Endothelial cell of umbilical vein (primary cell): ENCODE results near the gene RNF111. TPM values are rescaled to one million over a fixed set of nuclear protein-coding genes. Genes with fewer than 3 reads are reported as not detected.

Experiments used
- BruUV-seq: library from RNA; stranded (reverse); fragments of 400-500 nt; replicated peaks from 2 replicates; lab custom pipeline; 2021; lab: Mats Ljungman, UMichigan
- CTCF ChIA-PET: fragments of 300-600, 350-600 bp; sonication (Branson Sonifier 250); formaldehyde crosslinking; loops from one replicate; lab custom pipeline; 2021; ENCODE audit warnings: antibody characterized with exemption, inconsistent platforms; lab: Charles Lee
- POLR2A ChIA-PET: fragments of 300-600, 350-600 bp; sonication (Branson Sonifier 250); formaldehyde crosslinking; loops from one replicate; lab custom pipeline; 2021; ENCODE audit warnings: antibody characterized with exemption, inconsistent platforms; lab: Charles Lee
- DNase-seq: peaks from one replicate; pipeline ENCODE4 v3.0.0-alpha.2; 2011; ENCODE audit warnings: low read depth, low spot score
- FAIRE-seq: peaks from 2 replicates; lab custom pipeline; 2011; peaks lifted over from hg19 to GRCh38; lab: Jason Lieb, UNC
- H2AFZ ChIP-seq: 2 replicates; pipeline ENCODE4 v1.6.0; 2012; ENCODE audit warnings: low read depth, low read length, control low read depth, inconsistent platforms
- H3K27ac ChIP-seq: 2 replicates; pipeline ENCODE4 v1.5.1; 2011; ENCODE audit warnings: low read depth, mild to moderate bottlenecking, control low read depth, low read length, moderate library complexity; ENCODE audit not compliant: insufficient read depth
- H3K27me3 ChIP-seq, 2 experiments: 2 replicates each; pipeline versions ENCODE4 v1.6.0 to v1.6.1; 2011; ENCODE audit warnings: low read length in 2 of 2, mixed read lengths in 1 of 2; ENCODE audit not compliant: control insufficient read depth in 2 of 2, insufficient read depth in 2 of 2
- H3K36me3 ChIP-seq, 2 experiments: 2 replicates in 1 of 2; 3 replicates in 1 of 2; pipeline ENCODE4 v1.5.1; 2011; ENCODE audit warnings: low read length in 2 of 2, mild to moderate bottlenecking in 1 of 2, moderate library complexity in 1 of 2; ENCODE audit not compliant: control insufficient read depth in 2 of 2, insufficient read depth in 2 of 2; ENCODE audit errors: extremely low read depth in 1 of 2
- H3K4me1 ChIP-seq: 3 replicates; pipeline ENCODE4 v1.5.1; 2011; ENCODE audit warnings: mild to moderate bottlenecking, low read length; ENCODE audit not compliant: control insufficient read depth, insufficient read depth; ENCODE audit errors: extremely low read depth
- H3K4me2 ChIP-seq: 2 replicates; pipeline ENCODE4 v1.6.1; 2011; ENCODE audit warnings: low read length, control low read depth, mixed read lengths; ENCODE audit not compliant: insufficient read depth
- H3K4me3 ChIP-seq, 3 experiments: fragments of 200-600 bp in 1 of 3; sonication (generic), shearing (Covaris generic) in 1 of 3; replicated peaks in 1 of 3; 2 replicates each; pipeline ENCODE4 v1.5.1; 2011 to 2016; ENCODE audit warnings: control low read depth in 3 of 3, low read length in 3 of 3, mild to moderate bottlenecking in 2 of 3, inconsistent platforms in 1 of 3, low read depth in 1 of 3, moderate library complexity in 1 of 3; ENCODE audit not compliant: insufficient read depth in 1 of 3
- H3K79me2 ChIP-seq: 2 replicates; pipeline ENCODE4 v1.6.0; 2012; ENCODE audit warnings: low read length, inconsistent platforms; ENCODE audit not compliant: control insufficient read depth, insufficient read depth
- H3K9ac ChIP-seq: replicated peaks from 2 replicates; pipeline ENCODE3; 2011; ENCODE audit warnings: low read length, control low read depth; ENCODE audit not compliant: insufficient read depth; ENCODE audit errors: extremely low read depth
- H3K9me1 ChIP-seq: replicated peaks from 3 replicates; pipeline ENCODE4 v1.6.0; 2011; ENCODE audit warnings: mild to moderate bottlenecking, low read length; ENCODE audit not compliant: control insufficient read depth, insufficient read depth; ENCODE audit errors: extremely low read depth
- H3K9me3 ChIP-seq: replicated peaks from 2 replicates; pipeline ENCODE4 v1.5.1; 2012; ENCODE audit warnings: low read length, inconsistent platforms; ENCODE audit not compliant: control insufficient read depth, insufficient read depth
- H4K20me1 ChIP-seq: replicated peaks from 2 replicates; pipeline ENCODE3; 2011; ENCODE audit warnings: mild to moderate bottlenecking, low read length; ENCODE audit not compliant: control insufficient read depth, insufficient read depth; ENCODE audit errors: extremely low read depth
- EZH2 ChIP-seq: IDR thresholded peaks from 2 replicates; pipeline ENCODE4 v1.6.1; 2012; ENCODE audit warnings: borderline replicate concordance, low read depth, mild to moderate bottlenecking, moderate library complexity, low read length, inconsistent platforms; ENCODE audit not compliant: severe bottlenecking
- FOS ChIP-seq: IDR thresholded peaks from 2 replicates; pipeline ENCODE4 v1.6.1; 2011; ENCODE audit warnings: mild to moderate bottlenecking, low read length, moderate library complexity, borderline replicate concordance; ENCODE audit not compliant: insufficient read depth
- GATA2 ChIP-seq: IDR thresholded peaks from 2 replicates; pipeline ENCODE4 v1.7.0; 2011; ENCODE audit warnings: low read depth, mild to moderate bottlenecking, moderate library complexity, mixed read lengths, low read length; ENCODE audit not compliant: insufficient read length, insufficient read depth
- JUN ChIP-seq: IDR thresholded peaks from 2 replicates; pipeline ENCODE4 v1.6.1; 2011; ENCODE audit warnings: borderline replicate concordance, low read depth; ENCODE audit not compliant: insufficient read length, insufficient read depth
- MYC ChIP-seq: IDR thresholded peaks from one replicate; pipeline ENCODE4 v1.6.1; 2011; ENCODE audit warnings: mild to moderate bottlenecking, low read depth, low read length
- POLR2A ChIP-seq: IDR thresholded peaks from 2 replicates; pipeline ENCODE4 v1.6.1; 2012; ENCODE audit warnings: low read depth, mild to moderate bottlenecking, control low read depth, low read length
- POLR2AphosphoS5 ChIP-seq: IDR thresholded peaks from 2 replicates; pipeline ENCODE4 v1.6.1; 2012; ENCODE audit warnings: low read depth, mild to moderate bottlenecking, control low read depth, low read length, moderate library complexity; ENCODE audit not compliant: insufficient read depth
- dilution Hi-C: fragments of 300-500 bp; cut with MboI; formaldehyde crosslinking; loops from one replicate; pipeline ENCODE4 v1.15.0; 2019; ENCODE audit warnings: low sequenced_read_pairs; ENCODE audit not compliant: extremely low pct_ligation_motif_present
- intact Hi-C: fragments of 100-400 bp; cut with micrococcal nuclease; formaldehyde crosslinking; loops from one replicate; pipeline ENCODE4 v1.10.0; 2022
- polyA plus RNA-seq, 4 experiments: library from polyadenylated mRNA; depleted of rRNA in 3 of 4; stranded (reverse) in 3 of 4; unstranded in 1 of 4; fragments of >200 nt; gene quantifications; 2 replicates each; pipeline versions ENCODE4 v1.2.1 to v1.2.3, GENCODE V29; 2011 to 2012; ENCODE audit warnings: missing spikeins in 1 of 4
- total RNA-seq: library from RNA; stranded (reverse); gene quantifications from 2 replicates; pipeline ENCODE4 v1.2.3, GENCODE V29; 2021
- TF ChIP-seq, protein P1 (sequence below), 2 donors: IDR thresholded peaks; 1 replicate in 1 of 2; 2 replicates in 1 of 2; pipeline ENCODE4 v1.5.1; 2011; ENCODE audit warnings: low read length in 2 of 2, mild to moderate bottlenecking in 2 of 2, moderate library complexity in 2 of 2, control low read depth in 1 of 2, inconsistent platforms in 1 of 2, low read depth in 1 of 2; ENCODE audit not compliant: insufficient read depth in 1 of 2; ENCODE audit errors: extremely low read depth in 1 of 2
- TF ChIP-seq, protein P2 (sequence below): IDR thresholded peaks from 2 replicates; pipeline ENCODE4 v1.6.1; 2011; ENCODE audit not compliant: insufficient read depth, insufficient read length

Gene RNF111
- total and polyA plus RNA-seq, 2 donors (not counting 3 experiments of a cell fraction or from before 2014, with no cell fraction given): 22.3 to 42.6 TPM

DNA sequence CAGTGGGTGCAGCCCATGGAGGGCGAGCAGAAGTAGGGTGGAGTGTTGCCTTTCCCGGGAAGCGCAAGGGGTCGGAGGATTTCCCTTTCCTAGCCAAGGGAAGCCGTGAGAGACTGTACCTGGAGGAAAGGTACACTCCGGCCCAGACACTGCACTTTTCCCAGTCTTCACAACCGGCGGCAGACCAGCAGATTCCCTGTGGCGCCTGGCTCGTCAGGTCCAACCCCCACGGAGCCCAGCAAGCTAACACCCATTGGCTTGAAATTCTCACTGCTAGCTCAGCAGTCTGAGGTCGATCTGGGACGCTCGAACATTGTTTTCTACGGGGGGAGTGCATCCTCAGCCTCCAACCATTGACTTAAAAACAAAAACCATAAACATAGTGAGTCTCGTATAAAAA is 144.0 kb downstream of the RNF111 start:
- no peak for FAIRE-seq
- no peak overlapping the region for H2AFZ ChIP-seq
- peaks cover 12 to 13% of the 10 kb centered on the region in 2 experiments for H3K36me3 ChIP-seq
- H4K20me1 ChIP-seq: no peaks in the 10 kb centered on the region
- no peaks in the 10 kb centered on the region for H3K4me1 ChIP-seq
- H3K4me2 ChIP-seq: no peak overlapping the region
- H3K9me1 ChIP-seq: no peaks in the 10 kb centered on the region
- no peak for TF ChIP-seq JUN
- no peak for TF ChIP-seq EZH2
- TF ChIP-seq, protein P1, sequence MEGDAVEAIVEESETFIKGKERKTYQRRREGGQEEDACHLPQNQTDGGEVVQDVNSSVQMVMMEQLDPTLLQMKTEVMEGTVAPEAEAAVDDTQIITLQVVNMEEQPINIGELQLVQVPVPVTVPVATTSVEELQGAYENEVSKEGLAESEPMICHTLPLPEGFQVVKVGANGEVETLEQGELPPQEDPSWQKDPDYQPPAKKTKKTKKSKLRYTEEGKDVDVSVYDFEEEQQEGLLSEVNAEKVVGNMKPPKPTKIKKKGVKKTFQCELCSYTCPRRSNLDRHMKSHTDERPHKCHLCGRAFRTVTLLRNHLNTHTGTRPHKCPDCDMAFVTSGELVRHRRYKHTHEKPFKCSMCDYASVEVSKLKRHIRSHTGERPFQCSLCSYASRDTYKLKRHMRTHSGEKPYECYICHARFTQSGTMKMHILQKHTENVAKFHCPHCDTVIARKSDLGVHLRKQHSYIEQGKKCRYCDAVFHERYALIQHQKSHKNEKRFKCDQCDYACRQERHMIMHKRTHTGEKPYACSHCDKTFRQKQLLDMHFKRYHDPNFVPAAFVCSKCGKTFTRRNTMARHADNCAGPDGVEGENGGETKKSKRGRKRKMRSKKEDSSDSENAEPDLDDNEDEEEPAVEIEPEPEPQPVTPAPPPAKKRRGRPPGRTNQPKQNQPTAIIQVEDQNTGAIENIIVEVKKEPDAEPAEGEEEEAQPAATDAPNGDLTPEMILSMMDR (IDR thresholded peaks at IDR 0.05; ENCODE audit: extremely low read depth in 1 of 2, insufficient read depth in 1 of 2, low read depth in 1 of 2, low read length in 2 of 2): no peak
- no peak for TF ChIP-seq FOS
- no peak for TF ChIP-seq GATA2
- no peak for TF ChIP-seq POLR2A
- TF ChIP-seq, protein P2, sequence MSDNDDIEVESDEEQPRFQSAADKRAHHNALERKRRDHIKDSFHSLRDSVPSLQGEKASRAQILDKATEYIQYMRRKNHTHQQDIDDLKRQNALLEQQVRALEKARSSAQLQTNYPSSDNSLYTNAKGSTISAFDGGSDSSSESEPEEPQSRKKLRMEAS: no peak
- no peak for TF ChIP-seq POLR2AphosphoS5
- TF ChIP-seq MYC: no peak
- no peak overlapping the region for H3K27ac ChIP-seq
- no peak for DNase-seq
- no peaks in the 10 kb centered on the region for H3K27me3 ChIP-seq
- ChIA-PET CTCF (interaction anchor here (1.3 kb wide), 1 partner anchor 151 kb away, joined by 5 read pairs; no protein-coding TSS in a partner anchor), POLR2A (no interaction called here)
- H3K9ac ChIP-seq: no peak overlapping the region
- intact Hi-C loops (no loop called here), dilution Hi-C loops (no loop called here)
- no TSS peak for BruUV-seq
- no peaks in the 10 kb centered on the region for H3K9me3 ChIP-seq
- H3K4me3 ChIP-seq: no peak overlapping the region
- H3K79me2 ChIP-seq: peaks cover 35% of the 10 kb centered on the region
